GM19395 (cell line): ENCODE measurements around the gene PLEKHG7.
A peak's percentile ranks its signal among the peaks of the same experiment; 100 is the strongest.

Experiments used
- ATAC-seq: cut with Tn5 transposase; IDR thresholded peaks from one replicate; pipeline ENCODE4 v1.9.1; 2021; ENCODE audit warnings: mild to moderate bottlenecking, moderate library complexity; ENCODE audit not compliant: unreplicated experiment

The PLEKHG7 gene

GRCh38 chr12:92707926-92708325 lies 5.1 kb downstream of the PLEKHG7 start:
- ATAC-seq, result no peak

DNA sequence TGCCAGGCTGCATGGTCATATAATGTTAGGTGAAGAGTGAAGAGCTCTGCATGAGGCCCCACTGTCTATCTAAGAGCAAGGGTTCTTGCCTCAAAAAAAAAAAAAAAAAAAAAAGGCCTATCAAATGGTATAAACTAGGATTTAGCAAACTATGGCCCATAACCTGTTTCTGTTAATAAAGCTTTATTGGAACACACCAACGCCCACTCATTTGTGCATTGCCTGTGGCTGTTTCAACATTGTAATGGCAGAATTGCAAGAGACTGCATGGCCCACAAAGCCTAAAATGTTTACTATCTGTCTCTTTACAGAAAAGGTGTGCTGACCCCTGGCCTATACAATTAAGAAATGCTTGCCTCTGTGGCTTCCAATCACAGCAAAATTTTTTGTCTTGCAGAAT lies 12.8 kb downstream of the PLEKHG7 start:
- ATAC-seq, result no peak

- ATAC-seq, result no peak
Measured at GRCh38 chr12:92717202-92717601, 14.4 kb downstream of the PLEKHG7 start.

- ATAC-seq, result no peak
Measured at GRCh38 chr12:92718483-92718990, 15.7 kb downstream of the PLEKHG7 start.

DNA sequence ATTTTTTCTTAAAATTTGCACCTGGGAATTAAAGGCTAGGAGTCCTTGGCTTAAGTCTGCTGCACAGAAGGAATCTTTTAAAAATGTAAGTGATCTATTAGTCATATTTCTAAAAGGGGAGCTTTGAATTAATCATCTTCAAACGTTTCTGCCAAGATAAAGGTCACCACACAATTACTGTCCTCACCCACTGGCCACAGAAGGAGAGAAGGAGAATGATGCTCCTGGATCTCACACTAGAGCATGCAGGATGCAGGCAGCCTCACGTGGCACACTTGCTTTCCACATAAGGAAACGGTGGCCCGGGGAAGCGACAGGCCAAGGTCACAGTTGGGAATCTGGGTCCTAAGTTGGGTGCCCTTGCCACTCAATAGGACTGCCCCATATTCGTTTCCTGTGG lies 16.9 kb downstream of the PLEKHG7 start:
- ATAC-seq, result no peak

DNA sequence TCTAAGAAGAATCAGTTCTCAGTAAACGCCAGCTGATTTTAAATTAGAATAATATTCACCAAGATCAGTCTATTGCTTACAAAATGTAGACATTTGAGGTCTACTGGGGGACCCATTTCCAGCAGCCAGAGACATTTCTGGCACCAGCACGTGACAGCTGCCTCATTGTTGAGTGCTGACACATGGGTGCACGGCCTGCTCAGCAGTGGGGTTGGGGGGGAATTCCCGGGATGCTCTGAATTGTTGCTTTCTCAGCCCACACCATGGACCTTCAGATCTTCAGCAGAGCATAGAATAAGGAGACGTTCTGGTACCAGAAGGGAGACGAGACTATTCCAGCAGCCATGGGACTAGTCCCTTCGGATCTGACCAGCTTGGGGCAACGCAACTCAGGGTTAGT lies 18.3 kb downstream of the PLEKHG7 start:
- ATAC-seq, result no peak

DNA sequence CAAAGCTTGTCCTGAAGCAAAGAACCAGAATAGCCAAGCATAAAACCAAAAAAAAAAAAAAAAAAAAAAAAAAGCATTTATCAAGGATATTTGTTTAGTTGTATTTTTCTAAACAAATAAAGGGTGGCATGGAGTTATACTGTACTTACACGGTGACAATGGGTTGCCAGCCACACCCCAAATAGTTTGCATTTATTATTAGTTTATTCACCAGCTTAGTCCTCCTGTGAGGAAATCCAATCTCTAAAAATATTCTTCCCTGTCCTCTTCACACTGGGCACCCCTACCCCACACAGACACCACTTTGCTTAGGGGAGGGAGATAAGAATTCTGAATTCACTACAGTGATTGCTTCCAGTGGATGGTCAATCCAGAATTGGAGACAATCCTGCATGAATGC lies 18.9 kb downstream of the PLEKHG7 start:
- no peak for ATAC-seq

GRCh38 chr12:92722897-92723296 lies 20.1 kb downstream of the PLEKHG7 start:
- ATAC-seq, result no peak

- no peak for ATAC-seq
Measured at GRCh38 chr12:92726850-92727249, 24.1 kb downstream of the PLEKHG7 start.

GRCh38 chr12:92729773-92730305 lies 27.1 kb downstream of the PLEKHG7 start:
- ATAC-seq, result peak; percentile 56

DNA sequence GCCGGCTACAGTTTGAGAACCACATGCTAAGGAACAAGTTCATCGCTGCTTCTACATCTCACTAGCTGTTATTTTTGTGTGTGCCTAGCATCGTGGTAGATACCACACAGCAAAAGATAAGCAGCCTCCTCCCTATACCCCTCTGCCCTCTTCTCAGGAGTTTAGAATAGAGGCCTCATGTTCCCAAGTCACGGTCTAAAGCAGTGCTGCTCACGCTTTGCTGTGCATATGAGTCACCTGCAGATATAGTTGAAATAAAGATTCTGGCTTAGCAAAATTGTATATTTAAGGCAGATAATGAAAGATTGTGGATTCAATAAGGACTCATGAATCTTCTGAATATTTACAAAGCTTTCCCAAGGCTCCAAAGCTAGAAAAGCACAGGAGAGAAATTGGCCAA lies 28.0 kb downstream of the PLEKHG7 start:
- no peak for ATAC-seq

GRCh38 chr12:92732216-92732615 lies 29.4 kb downstream of the PLEKHG7 start:
- no peak for ATAC-seq

- ATAC-seq, result no peak
Measured at GRCh38 chr12:92732716-92733115, 29.9 kb downstream of the PLEKHG7 start.

- no peak for ATAC-seq
Measured at GRCh38 chr12:92733181-92733580, 30.4 kb downstream of the PLEKHG7 start.

DNA sequence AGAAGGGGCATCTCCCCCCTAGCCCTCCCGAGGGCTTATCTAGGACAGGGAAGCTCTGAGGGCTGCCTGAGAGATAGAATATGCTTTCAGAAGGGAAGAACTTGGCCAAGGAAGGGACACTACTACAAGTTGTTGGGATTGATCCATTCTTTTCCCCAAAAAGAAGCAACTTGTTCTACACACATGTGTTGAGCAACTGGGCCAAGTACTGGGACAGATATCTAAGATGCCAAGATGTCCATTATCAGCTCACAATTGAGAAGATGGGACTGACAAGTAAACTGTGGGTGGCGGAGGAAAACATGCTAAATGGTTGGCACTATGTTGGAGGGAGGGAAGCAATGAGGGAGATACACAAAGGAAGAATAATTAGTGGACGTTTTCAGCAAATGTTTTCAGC lies 30.9 kb downstream of the PLEKHG7 start:
- no peak for ATAC-seq

GRCh38 chr12:92735131-92735721 lies 32.4 kb downstream of the PLEKHG7 start:
- ATAC-seq, result no peak

- no peak for ATAC-seq
Measured at GRCh38 chr12:92736605-92737004, 33.8 kb downstream of the PLEKHG7 start.

- no peak for ATAC-seq
Measured at GRCh38 chr12:92737855-92738850, 35.4 kb downstream of the PLEKHG7 start.

GRCh38 chr12:92739113-92739512 lies 36.3 kb downstream of the PLEKHG7 start:
- ATAC-seq, result no peak

GRCh38 chr12:92740411-92740810 lies 37.6 kb downstream of the PLEKHG7 start:
- ATAC-seq, result no peak

DNA sequence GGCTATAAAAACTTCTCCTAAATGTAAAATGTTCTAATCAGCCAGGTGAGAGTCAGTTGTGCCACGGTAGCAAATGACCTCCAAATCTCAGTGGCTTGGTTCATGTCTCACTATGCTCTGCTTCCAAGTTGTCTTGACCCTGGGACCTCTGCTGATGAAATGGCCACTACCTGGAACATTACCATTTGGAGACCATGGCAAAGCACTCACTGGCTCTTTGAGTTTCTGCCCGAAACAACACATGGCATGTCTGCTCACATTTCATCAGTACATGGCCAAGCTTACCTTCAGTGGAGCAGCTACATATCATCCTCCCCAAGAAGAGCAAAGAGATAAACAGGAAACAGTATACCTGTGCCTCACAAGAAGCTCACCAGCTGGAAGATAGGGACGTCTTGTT lies 40.2 kb downstream of the PLEKHG7 start:
- ATAC-seq, result no peak
